Measurements from ENCODE around the gene F3.

Gene F3

GRCh38 chr1:94535879-94536278 lies 5.7 kb downstream of the F3 start:
- Histone ChIP-seq H3K4me1 (ENCODE audit: control insufficient read depth, insufficient read depth, low read length) (peaks cover 15% of the 10 kb centered on the region), H3K36me3 (ENCODE audit: control insufficient read depth, insufficient read depth, low read length) (peaks cover 12% of the 10 kb centered on the region), H3K9me3 (ENCODE audit: control insufficient read depth, insufficient read depth, low read length) (no peaks in the 10 kb centered on the region), H3K9ac (ENCODE audit: low read depth, low read length) (no peak overlapping the region), H3K27me3 (ENCODE audit: control insufficient read depth, insufficient read depth, low read length) (peaks cover 10% of the 10 kb centered on the region), H3K4me3 (ENCODE audit: low read depth, low read length) (no peak overlapping the region)

DNA sequence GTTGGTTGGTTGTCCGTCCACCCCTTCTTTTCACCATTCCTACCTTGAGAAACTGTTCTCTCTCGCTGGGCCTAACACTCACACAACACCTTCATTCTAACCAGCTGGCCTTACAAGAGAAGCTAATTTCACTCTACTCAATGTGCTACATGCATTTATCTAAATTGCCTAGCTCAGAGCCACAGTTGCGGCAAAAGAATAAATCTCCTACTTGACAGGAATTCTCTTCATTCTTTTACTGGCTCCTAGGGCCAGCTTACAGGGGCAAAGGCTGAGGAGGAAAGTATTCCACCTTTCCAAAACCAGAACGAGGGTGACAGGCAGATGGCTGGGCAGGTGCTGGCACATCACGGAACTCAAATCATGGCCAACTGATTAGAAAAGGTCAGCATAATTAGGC lies 6.5 kb downstream of the F3 start:
- no peak overlapping the region for H3K9ac ChIP-seq (ENCODE audit: low read depth, low read length)
- peaks cover 2% of the 10 kb centered on the region for H3K27me3 ChIP-seq (ENCODE audit: control insufficient read depth, insufficient read depth, low read length)
- H3K4me1 ChIP-seq (ENCODE audit: control insufficient read depth, insufficient read depth, low read length) = peaks cover 15% of the 10 kb centered on the region
- H3K9me3 ChIP-seq (ENCODE audit: control insufficient read depth, insufficient read depth, low read length) = no peaks in the 10 kb centered on the region
- H3K36me3 ChIP-seq (ENCODE audit: control insufficient read depth, insufficient read depth, low read length) = peaks cover 12% of the 10 kb centered on the region
- H3K4me3 ChIP-seq (ENCODE audit: low read depth, low read length) = no peak overlapping the region

DNA sequence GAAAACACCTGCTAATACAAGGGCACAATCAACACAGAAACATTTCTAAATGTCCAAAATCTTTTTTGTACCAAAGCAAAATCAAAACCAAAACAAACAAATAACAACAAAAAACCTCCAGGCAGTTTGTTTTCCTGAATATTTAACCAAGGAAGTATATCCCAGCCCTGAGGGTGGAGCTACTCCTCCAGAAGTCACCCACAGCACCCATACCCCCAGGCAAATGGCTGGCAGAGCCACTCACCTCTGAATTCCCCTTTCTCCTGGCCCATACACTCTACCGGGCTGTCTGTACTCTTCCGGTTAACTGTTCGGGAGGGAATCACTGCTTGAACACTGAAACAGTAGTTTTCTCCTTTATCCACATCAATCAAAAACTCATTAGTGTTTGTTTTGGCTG lies 9.5 kb downstream of the F3 start:
- H3K27me3 ChIP-seq (ENCODE audit: control insufficient read depth, insufficient read depth, low read length) = no peaks in the 10 kb centered on the region
- H3K4me1 ChIP-seq (ENCODE audit: control insufficient read depth, insufficient read depth, low read length) = peaks cover 4% of the 10 kb centered on the region
- H3K9ac ChIP-seq (ENCODE audit: low read depth, low read length) = no peak overlapping the region
- peaks cover 12% of the 10 kb centered on the region for H3K36me3 ChIP-seq (ENCODE audit: control insufficient read depth, insufficient read depth, low read length)
- H3K9me3 ChIP-seq (ENCODE audit: control insufficient read depth, insufficient read depth, low read length) = no peaks in the 10 kb centered on the region
- H3K4me3 ChIP-seq (ENCODE audit: low read depth, low read length) = no peak overlapping the region

GRCh38 chr1:94531664-94532063 lies 9.9 kb downstream of the F3 start:
- no peaks in the 10 kb centered on the region for H3K9me3 ChIP-seq (ENCODE audit: control insufficient read depth, insufficient read depth, low read length)
- no peaks in the 10 kb centered on the region for H3K27me3 ChIP-seq (ENCODE audit: control insufficient read depth, insufficient read depth, low read length)
- H3K4me1 ChIP-seq (ENCODE audit: control insufficient read depth, insufficient read depth, low read length) = peaks cover 4% of the 10 kb centered on the region
- H3K4me3 ChIP-seq (ENCODE audit: low read depth, low read length) = no peak overlapping the region
- peaks cover 12% of the 10 kb centered on the region for H3K36me3 ChIP-seq (ENCODE audit: control insufficient read depth, insufficient read depth, low read length)
- H3K9ac ChIP-seq (ENCODE audit: low read depth, low read length) = no peak overlapping the region

GRCh38 chr1:94530373-94530878 lies 11.1 kb downstream of the F3 start:
- no peaks in the 10 kb centered on the region for H3K27me3 ChIP-seq (ENCODE audit: control insufficient read depth, insufficient read depth, low read length)
- H3K36me3 ChIP-seq (ENCODE audit: control insufficient read depth, insufficient read depth, low read length) = peaks cover 12% of the 10 kb centered on the region
- H3K4me3 ChIP-seq (ENCODE audit: low read depth, low read length) = no peak overlapping the region
- no peaks in the 10 kb centered on the region for H3K9me3 ChIP-seq (ENCODE audit: control insufficient read depth, insufficient read depth, low read length)
- no peak overlapping the region for H3K9ac ChIP-seq (ENCODE audit: low read depth, low read length)
- peaks cover 4% of the 10 kb centered on the region for H3K4me1 ChIP-seq (ENCODE audit: control insufficient read depth, insufficient read depth, low read length)

DNA sequence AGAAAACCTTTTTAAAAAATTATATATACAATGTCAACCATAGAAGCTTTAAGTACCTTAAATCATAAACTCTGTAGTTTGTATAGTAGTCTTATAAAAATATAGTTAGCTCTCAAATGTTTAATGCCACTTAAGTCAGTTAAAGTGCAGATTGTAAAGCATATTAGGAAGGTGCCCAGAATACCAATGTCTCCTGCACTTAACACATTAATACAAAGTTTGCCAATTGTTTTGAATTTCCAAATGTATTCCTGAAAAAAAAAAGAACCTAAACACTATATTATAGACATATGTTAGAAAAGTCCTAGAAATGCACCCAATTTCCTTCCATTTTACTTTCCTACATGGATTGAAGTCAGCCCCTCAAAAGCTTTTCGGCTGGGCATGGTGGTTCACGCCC lies 12.1 kb downstream of the F3 start:
- H3K27me3 ChIP-seq (ENCODE audit: control insufficient read depth, insufficient read depth, low read length) = no peaks in the 10 kb centered on the region
- peaks cover 5% of the 10 kb centered on the region for H3K36me3 ChIP-seq (ENCODE audit: control insufficient read depth, insufficient read depth, low read length)
- peaks cover 4% of the 10 kb centered on the region for H3K4me1 ChIP-seq (ENCODE audit: control insufficient read depth, insufficient read depth, low read length)
- no peaks in the 10 kb centered on the region for H3K9me3 ChIP-seq (ENCODE audit: control insufficient read depth, insufficient read depth, low read length)
- no peak overlapping the region for H3K4me3 ChIP-seq (ENCODE audit: low read depth, low read length)
- no peak overlapping the region for H3K9ac ChIP-seq (ENCODE audit: low read depth, low read length)

- Histone ChIP-seq H3K4me1 (ENCODE audit: control insufficient read depth, insufficient read depth, low read length) (peaks cover 4% of the 10 kb centered on the region), H3K4me3 (ENCODE audit: low read depth, low read length) (no peak overlapping the region), H3K36me3 (ENCODE audit: control insufficient read depth, insufficient read depth, low read length) (peaks cover 4% of the 10 kb centered on the region), H3K9ac (ENCODE audit: low read depth, low read length) (no peak overlapping the region), H3K9me3 (ENCODE audit: control insufficient read depth, insufficient read depth, low read length) (no peaks in the 10 kb centered on the region), H3K27me3 (ENCODE audit: control insufficient read depth, insufficient read depth, low read length) (no peaks in the 10 kb centered on the region)
Measured at GRCh38 chr1:94528826-94529225, 12.7 kb downstream of the F3 start.

- H3K9ac ChIP-seq (ENCODE audit: low read depth, low read length) = no peak overlapping the region
- peaks cover 4% of the 10 kb centered on the region for H3K36me3 ChIP-seq (ENCODE audit: control insufficient read depth, insufficient read depth, low read length)
- peaks cover 4% of the 10 kb centered on the region for H3K4me1 ChIP-seq (ENCODE audit: control insufficient read depth, insufficient read depth, low read length)
- no peaks in the 10 kb centered on the region for H3K9me3 ChIP-seq (ENCODE audit: control insufficient read depth, insufficient read depth, low read length)
- H3K4me3 ChIP-seq (ENCODE audit: low read depth, low read length) = no peak overlapping the region
- no peaks in the 10 kb centered on the region for H3K27me3 ChIP-seq (ENCODE audit: control insufficient read depth, insufficient read depth, low read length)
Measured at GRCh38 chr1:94528299-94528698, 13.3 kb downstream of the F3 start.

DNA sequence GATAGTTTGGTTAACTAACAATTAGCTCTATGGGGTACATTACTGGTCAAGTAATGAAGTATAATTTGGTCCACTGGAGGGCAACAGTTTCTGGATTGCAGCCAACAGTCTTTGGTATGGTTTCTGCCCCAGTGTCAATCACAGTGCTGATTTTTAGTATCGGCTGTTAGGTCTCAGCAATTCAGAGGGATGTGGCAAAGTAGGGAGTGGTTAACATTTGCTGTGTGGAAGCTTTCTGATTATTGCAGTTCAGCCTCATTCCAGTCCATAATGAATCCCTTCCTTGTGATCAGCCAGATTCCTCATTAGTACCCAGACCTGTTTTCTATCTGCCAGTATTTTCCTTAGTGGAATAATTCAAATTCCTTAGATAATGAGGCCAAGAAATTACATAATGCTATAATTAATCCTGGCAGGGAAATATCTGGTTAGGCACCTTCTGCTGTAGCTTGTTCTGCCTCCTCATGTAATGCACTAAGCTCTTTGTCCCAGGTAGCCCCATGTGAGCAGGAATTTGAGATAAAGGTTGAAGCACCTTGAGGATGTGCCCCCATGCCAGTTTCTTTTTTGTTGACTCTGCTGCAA lies 14.0 kb downstream of the F3 start:
- H3K4me1 ChIP-seq (ENCODE audit: control insufficient read depth, insufficient read depth, low read length) = peaks cover 8% of the 10 kb centered on the region
- H3K27me3 ChIP-seq (ENCODE audit: control insufficient read depth, insufficient read depth, low read length) = no peaks in the 10 kb centered on the region
- H3K4me3 ChIP-seq (ENCODE audit: low read depth, low read length) = no peak overlapping the region
- H3K36me3 ChIP-seq (ENCODE audit: control insufficient read depth, insufficient read depth, low read length) = peaks cover 4% of the 10 kb centered on the region
- H3K9ac ChIP-seq (ENCODE audit: low read depth, low read length) = no peak overlapping the region
- H3K9me3 ChIP-seq (ENCODE audit: control insufficient read depth, insufficient read depth, low read length) = no peaks in the 10 kb centered on the region

GRCh38 chr1:94526152-94526980 lies 15.2 kb downstream of the F3 start:
- H3K36me3 ChIP-seq (ENCODE audit: control insufficient read depth, insufficient read depth, low read length) = peaks cover under 1% of the 10 kb centered on the region
- no peaks in the 10 kb centered on the region for H3K27me3 ChIP-seq (ENCODE audit: control insufficient read depth, insufficient read depth, low read length)
- no peak overlapping the region for H3K9ac ChIP-seq (ENCODE audit: low read depth, low read length)
- no peak overlapping the region for H3K4me3 ChIP-seq (ENCODE audit: low read depth, low read length)
- H3K9me3 ChIP-seq (ENCODE audit: control insufficient read depth, insufficient read depth, low read length) = no peaks in the 10 kb centered on the region
- H3K4me1 ChIP-seq (ENCODE audit: control insufficient read depth, insufficient read depth, low read length) = peaks cover 8% of the 10 kb centered on the region

- Histone ChIP-seq H3K4me1 (ENCODE audit: control insufficient read depth, insufficient read depth, low read length) (peaks cover 8% of the 10 kb centered on the region), H3K36me3 (ENCODE audit: control insufficient read depth, insufficient read depth, low read length) (no peaks in the 10 kb centered on the region), H3K9ac (ENCODE audit: low read depth, low read length) (no peak overlapping the region), H3K27me3 (ENCODE audit: control insufficient read depth, insufficient read depth, low read length) (no peaks in the 10 kb centered on the region), H3K4me3 (ENCODE audit: low read depth, low read length) (no peak overlapping the region), H3K9me3 (ENCODE audit: control insufficient read depth, insufficient read depth, low read length) (no peaks in the 10 kb centered on the region)
Measured at GRCh38 chr1:94524531-94524930, 17.0 kb downstream of the F3 start.

GRCh38 chr1:94522304-94522703 lies 19.3 kb downstream of the F3 start:
- Histone ChIP-seq H3K36me3 (ENCODE audit: control insufficient read depth, insufficient read depth, low read length) (no peaks in the 10 kb centered on the region), H3K27me3 (ENCODE audit: control insufficient read depth, insufficient read depth, low read length) (no peaks in the 10 kb centered on the region), H3K4me1 (ENCODE audit: control insufficient read depth, insufficient read depth, low read length) (peaks cover 4% of the 10 kb centered on the region), H3K9ac (ENCODE audit: low read depth, low read length) (no peak overlapping the region), H3K9me3 (ENCODE audit: control insufficient read depth, insufficient read depth, low read length) (no peaks in the 10 kb centered on the region), H3K4me3 (ENCODE audit: low read depth, low read length) (no peak overlapping the region)

Measured in iPS-15b (cell line).